ENCODE results near the gene IARS2. TPM values are rescaled to one million over a fixed set of nuclear protein-coding genes. Genes with fewer than 3 reads are reported as not detected.
"Not testable (repeated sequence)": the region's sequence is repeated elsewhere in the genome, so short reads cannot be mapped to it uniquely, and the experiment has no call there.

Gene IARS2
- total RNA-seq: 10 to 100 TPM; 43.4 to 52.0 TPM
- long read RNA-seq, donor 1, transcript IARS2-201 (23 exons, 3,560 nt): major isoform, 17 of 21 reads
- long read RNA-seq, donor 1, partial matches to known transcripts: 0 of 21 reads
- long read RNA-seq, donor 1, other reads (novel, unspliced or antisense): 4 of 21 reads
- long read RNA-seq, donor 2, transcript IARS2-201 (23 exons, 3,560 nt): major isoform, 19 of 29 reads
- long read RNA-seq, donor 2, partial matches to known transcripts: 8 of 29 reads
- long read RNA-seq, donor 2, other reads (novel, unspliced or antisense): 2 of 29 reads

DNA sequence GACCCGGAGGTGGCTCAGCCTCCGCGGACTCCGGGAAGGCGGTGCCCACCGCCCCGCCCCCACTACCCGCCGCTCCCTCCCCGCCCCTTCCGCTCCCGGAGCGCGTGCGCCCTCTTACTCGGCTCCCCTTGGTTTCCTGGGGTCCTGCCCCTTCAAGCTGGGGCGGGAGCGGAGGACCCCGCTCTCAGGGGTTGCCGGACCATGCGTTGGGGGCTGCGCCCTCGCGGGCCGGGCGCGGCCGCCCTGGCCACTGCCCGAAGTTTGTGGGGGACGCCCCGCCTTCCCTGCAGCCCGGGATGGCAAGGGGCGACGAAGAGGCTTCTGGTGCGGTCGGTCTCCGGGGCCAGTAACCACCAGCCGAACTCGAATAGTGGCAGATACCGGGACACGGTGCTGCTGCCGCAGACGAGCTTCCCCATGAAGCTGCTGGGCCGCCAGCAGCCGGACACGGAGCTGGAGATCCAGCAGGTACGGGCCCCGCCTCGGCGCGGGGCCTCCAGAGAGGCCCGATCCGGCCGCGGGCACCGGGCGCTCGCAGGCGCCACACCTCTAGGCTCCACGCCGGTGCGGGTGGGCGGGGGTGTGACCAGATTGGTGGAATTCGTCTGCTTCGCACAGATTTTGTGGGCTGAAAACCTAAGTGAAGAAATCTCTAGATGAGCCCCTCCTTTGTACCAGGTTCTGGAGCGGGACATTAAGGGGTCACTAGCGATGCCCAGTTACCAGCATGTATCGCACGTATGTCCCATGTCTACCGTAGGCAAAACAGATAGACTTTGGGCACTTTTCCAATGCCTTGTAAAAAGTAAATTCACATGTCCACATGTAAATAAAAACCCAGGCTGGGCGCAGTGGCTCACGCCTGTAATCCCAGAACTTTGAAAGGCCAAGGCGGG is at the start of gene IARS2:
TSS of gene IARS2 (plus strand) at position 117 of the 896 bp plus-strand sequence. CDS start at position 202, 85 bp downstream.
- intact Hi-C loops (cut with DNase I): loop anchor here (5.0 to 10.0 kb wide), 2 partner anchors 47 to 59 kb away; partner anchors contain the start of gene EPRS1 (in 1 of the 2)
- peak; percentile 96 for DNase-seq (ENCODE audit: low spot score)

DNA sequence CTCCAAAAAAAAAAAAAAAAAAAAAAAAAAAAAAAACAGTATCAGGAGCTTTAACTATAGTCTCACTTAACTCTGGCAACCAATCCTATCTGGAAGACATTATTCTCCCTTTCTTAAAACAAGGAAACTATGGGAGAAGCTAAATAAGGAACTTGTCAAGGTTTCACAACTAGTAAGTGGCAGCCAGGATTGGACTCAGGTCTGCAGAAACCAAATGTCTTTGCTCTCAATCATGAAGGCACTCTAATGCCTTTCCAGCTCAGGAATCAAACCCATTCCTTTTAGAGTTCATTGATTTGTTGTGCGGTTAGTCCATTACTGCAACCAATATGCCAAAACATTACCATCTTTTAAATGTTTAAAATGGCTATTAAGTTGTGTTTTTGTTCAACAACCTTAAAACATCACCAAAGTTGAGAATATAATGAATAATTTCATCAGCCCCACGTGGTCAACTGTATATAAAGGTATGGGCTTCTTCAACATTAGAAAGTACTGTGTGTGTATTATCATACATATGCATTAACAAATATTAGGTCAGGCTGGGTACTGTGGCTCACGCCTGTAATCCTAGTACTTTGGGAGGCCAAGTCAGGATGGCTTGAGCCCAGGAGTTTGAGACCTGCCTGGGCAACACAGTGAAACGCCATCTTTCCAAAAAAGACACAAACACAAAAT is 49.1 kb upstream of the IARS2 start:
- intact Hi-C loops (cut with DNase I): loop anchor here in 1 of 2 donors (5.0 kb wide), 1 partner anchor 47 kb away; the partner anchor contains the start of gene IARS2
- no peak for DNase-seq (ENCODE audit: low spot score)

DNA sequence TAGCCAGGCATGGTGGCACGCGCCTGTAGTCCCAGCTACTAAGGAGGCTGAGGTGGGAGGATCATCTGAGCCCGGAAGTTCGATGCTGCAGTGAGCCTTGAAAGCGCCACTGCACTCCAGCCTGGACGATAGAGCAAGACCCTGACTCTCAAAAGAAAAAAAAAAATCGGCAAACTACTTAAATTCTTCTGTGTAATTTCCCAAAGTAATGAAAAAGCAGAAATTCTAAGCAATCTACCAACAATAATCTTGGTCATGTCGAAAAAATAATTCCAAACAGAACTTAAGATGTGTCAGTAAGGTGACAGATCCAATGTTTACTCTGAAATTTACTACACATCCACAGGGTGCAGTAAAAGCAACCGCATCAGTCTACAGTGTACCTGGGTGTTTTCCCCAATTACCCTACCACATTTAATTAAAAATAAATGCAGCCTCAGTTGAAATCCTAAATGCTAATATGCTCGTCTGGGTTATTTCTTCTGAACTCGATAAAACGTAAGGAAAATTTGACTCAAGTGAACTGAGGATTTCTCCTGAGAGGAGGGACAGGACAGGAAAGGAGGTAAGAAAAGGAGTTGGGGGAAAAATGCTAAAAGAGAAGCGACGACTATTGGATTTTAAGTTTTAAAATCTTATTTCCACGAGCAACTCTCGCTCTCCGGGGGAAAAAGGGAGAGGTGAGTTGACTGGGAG is 48.4 kb upstream of the IARS2 start:
- intact Hi-C loops (cut with DNase I): loop anchor here in 1 of 2 donors (5.0 kb wide), 1 partner anchor 47 kb away; the partner anchor contains the start of gene IARS2
- no peak for DNase-seq (ENCODE audit: low spot score)

DNA sequence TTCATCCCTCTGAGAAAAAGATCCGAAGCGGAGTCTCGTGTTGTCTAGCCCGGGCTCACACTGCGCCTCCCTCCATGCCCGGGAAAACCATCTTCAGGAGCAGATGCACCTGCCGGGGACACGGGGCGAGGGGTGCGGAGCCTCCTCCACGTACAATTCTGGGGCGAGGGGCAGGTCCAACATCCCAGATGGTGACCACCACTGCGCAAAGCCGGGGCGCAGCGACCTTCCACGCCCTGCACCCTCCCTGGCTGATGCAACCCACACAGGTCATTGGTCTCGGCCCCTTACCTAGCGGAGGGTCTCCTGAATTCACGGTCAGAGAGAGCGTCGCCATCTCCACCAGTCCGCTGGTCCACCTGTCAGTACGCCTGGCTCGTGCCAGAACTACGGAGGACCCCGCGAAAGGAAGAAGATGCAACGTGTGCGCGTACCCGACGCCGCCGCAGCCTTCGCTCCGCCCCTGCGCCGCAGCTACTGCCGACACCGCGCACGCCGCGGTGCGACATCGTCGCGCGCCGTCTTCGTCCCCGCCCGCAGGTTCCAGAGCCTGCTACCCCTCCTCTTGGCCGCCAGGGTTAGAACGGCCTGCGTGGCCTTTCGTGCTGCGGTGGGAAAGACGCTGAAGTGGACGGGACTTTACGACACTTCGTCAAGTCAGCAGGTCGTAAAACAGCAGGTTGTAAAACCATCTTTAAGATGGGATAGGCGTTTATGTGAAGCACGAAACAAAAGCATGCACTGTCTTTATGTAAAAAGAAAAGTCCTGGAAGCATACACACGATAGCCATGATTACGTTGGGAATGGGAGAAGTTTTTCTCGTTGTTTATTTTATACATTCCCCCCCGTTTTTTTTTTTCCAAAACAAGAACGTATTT is 47.6 kb upstream of the IARS2 start, which contains the start of gene EPRS1:
TSS of gene EPRS1 (minus strand) at position 454 of the 879 bp plus-strand sequence. CDS start at position 337, 117 bp downstream.
- DNase-seq (ENCODE audit: low spot score): peak; percentile 97
- intact Hi-C loops (cut with DNase I): loop anchor here in 1 of 2 donors (5.0 kb wide), 1 partner anchor 46 kb away; the partner anchor contains the start of gene IARS2

DNA sequence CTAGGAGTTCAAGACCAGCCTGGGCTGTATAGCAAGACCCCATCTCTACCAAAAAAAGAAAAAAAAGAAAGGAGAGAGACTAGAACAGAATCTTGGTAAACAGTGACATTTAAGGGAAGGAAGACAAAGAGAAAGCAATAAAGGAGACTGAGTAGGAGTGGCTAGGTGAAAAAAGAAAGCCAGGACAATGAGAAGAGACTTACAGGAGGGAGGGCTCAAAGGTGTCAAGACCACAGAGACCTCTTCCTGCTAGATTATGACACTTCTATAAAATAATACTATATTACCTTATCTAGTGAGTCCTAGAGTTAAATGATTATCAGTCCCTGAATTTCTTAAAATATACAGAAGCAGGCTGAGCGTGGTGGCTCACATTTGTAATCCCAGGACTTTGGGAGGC is 37.6 kb upstream of the IARS2 start:
- intact Hi-C loops (cut with DNase I): no loop called here
- no peak for DNase-seq (ENCODE audit: low spot score)

DNA sequence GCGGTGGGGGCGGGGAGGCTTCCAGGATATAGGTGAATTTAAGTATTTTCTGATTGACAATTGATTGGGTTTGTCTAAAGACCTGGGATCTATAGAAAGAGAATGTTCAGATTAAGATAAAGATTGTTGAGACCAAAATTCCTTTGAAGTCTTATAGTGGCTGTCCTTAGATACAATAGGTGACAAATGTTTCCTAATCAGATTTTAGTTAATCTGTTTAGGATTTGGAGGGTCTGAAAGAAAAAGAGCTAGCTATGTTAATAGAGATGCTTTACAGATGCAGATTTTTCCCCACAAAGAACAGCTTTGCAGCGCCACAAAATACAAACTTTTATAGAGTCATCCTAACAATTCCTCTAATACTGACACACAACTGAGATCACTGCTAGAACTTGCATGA is 33.1 kb upstream of the IARS2 start:
- intact Hi-C loops (cut with DNase I): no loop called here
- DNase-seq (ENCODE audit: low spot score): no peak

DNA sequence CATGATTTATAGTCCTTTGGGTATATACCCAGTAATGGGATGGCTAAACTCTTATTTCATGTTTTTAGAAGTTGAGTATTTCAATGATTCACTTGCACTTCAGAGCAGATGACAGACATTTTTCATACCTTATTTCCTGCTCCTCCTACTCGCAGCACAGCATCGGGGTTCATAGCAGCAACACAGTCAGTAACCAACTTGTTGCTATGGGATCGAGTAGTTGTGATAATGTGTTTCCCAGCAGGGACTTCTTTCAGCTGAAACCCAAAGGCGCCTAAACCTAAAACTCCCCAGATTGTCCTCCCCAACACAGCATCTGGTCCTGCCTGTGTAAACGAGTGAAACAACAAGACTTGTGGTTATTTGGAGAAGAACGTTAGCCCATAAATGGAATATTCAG is 31.3 kb upstream of the IARS2 start:
- intact Hi-C loops (cut with DNase I): no loop called here
- DNase-seq (ENCODE audit: low spot score): no peak

DNA sequence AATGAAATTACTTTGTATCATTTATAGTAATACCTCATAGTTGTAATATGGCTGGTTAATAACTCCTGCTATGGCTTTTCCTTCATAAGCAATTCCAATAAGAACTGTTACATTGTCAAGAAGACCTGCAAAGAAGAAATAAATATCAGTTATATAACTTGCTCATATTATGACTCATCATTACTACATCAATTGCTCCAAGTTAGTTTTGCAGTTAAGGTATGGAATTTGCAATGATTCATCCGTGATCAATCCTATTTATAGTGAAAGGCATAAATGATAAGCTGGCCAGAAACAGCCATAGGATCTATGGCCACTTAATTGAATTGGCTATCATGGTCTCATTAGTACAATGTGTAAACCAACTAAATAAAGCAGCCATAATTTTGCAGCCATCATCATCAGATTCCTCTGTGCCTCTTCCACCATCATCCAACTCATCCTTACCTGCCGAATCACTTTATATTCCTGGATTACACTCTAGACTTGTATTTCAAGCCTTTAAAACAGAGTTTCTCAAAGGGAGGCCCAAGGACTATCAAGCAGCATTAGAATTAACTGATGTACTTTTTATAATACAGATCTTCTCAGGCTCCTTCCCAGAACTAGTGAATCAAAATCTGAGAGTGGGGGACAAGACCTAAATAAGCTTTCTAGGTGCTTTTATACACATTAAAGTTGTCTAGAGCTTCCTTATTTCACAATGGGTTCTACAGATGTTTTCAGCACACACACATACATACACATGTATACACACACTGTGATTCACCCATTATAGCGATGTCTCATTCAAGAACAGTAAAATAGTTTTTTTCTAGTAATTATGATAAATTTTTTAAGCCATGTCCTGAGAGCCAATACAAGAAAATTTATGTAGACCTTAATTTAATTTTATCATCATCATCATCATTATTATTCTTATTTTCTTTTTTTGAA is 26.4 kb upstream of the IARS2 start:
- intact Hi-C loops (cut with DNase I): no loop called here
- DNase-seq (ENCODE audit: low spot score): no peak

DNA sequence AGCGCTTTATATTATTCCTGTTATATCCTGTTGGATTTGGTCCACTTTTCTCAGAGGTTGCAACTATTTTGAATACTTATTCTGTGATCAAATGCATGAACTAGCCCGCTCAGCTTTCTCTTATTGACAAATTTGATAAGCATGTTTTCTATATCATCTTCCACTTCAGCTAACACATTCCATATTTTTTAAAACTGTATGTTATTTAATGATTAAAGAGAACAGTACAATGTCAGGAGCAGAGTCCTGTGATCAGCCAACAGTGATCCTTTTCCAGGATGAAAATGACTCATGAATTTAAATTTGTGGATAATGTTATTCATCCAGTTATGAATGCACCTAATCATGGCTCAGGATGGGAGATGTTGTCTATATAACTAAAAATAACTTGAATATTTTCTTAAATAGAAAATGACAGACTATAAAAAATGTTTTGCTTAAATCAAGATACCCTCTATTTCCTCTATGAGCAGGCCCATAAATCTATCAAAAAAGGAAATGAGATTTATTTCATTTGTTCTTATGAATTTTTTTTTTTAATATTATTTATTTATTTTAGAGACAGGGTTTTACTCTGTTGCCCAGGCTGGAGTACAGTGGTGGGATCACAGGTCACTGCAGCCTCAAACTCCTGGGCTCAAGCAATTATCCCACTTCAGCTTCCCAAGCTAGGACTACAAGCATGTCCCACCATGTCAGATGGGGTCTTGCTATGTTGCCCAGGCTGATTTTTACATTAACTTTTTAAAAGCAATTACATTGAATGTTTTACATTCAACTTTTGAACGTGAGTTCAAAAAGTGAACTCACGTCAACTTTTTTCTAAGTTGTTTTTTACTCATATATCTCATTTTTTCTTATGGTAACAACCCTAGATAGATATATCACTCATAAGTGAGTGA is 16.8 kb upstream of the IARS2 start:
- no peak for DNase-seq (ENCODE audit: low spot score)
- intact Hi-C loops (cut with DNase I): no loop called here

DNA sequence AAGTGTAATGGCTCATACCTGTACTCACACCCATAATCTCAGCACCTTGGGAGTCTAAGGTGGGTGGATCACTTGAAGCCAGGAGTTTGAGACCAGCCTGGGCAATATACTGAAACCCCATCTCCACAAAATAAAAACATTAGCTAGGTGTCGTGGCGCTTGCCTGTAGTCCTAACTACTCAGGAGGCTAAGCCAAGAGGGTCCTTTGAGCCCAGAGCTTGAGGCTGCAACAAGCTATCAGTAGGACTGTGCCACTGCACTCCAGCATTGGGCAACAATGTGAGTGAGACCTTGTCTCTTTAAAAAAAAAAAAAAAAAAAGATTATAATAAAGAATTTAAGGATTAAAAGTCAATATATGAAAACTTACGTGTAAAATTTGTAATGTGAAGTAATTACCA is 16.0 kb upstream of the IARS2 start:
- intact Hi-C loops (cut with DNase I): no loop called here
- DNase-seq (ENCODE audit: low spot score): no peak

DNA sequence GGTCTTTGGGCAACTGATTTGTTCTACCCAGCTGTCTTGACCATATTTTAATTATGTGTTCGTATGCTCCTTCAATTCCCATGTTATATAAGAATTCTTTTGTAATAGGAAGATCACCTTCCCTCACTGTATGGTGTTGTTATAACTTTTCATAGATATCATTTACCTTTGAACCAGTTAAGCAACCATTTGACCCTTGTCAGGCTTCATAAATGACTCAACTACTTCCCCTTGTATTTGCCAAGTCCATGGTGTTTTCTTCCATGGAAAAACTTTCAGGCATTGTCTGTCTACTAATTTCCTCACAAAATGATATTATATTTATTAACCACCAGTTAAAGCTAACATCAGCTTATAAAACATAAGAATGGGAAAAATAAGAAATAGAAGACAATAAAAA is 9.5 kb upstream of the IARS2 start:
- no peak for DNase-seq (ENCODE audit: low spot score)
- intact Hi-C loops (cut with DNase I): no loop called here

DNA sequence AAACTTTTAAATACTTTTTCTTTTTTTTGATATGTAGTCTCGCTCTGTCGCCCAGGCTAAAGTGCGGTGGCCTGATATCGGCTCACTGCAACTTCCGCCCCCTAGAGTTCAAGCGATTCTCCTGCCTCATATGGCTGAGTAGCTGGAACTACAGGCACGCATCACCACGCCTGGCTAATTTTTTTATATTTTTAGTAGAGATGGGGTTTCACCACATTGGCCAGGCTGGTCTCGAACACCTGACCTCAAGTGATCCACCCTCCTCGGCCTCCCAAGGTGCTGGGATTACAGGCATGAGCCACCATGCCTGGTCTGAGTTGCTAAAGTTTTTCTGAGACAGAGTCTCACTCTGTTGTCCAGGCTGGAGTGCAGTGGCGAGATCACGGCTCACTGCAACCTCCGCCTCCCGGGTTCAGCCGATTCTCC is 7.7 kb upstream of the IARS2 start:
- intact Hi-C loops (cut with DNase I); DNase-seq (ENCODE audit: low spot score): not testable (repeated sequence)

DNA sequence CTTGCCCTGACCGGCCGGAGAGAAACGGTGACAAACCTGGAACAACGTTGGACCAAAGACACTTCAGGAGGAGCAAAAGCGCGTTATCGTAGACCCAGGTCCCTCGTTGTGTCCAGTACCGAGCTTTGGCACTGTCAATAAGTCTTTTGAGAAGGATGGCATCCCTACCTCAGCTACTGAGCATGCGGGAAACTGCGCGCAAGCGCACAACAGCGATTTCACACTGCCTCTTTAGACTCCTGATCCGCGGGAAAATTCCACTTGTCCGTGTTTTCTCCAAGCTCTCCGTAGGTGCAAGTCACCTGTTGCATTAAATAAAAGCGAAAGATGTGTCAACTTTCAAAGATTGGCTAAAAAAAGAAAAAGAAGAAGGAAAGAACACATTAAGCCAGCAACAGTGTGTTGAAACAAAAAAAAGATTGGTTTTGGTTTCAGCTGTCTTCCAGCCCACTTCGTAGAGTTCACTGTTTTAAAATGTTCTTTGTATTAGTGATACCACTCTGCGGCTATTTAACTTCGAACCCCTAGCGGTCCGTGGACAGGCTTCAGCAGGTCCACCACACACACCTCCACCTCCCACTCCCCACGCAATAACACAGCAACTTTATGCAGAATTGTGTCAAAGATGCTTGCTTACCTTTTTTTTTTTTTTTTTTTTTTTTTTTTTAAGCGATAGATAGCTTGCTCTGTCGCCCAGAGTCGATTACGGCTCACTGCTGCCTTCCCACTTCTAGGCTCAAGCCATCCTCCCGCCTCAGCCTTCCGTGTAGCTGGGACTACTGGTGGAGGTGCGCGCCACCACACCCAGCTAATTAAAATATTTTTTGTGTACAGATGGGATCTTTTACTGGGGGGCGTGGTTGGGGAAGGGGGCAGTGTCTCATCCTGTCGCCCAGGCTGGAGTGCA is 4.0 kb upstream of the IARS2 start, which contains the start of gene BPNT1:
TSS of gene BPNT1 (minus strand) at position 139 of the 907 bp plus-strand sequence. CDS start 9,942 bp downstream, outside the sequence.
- intact Hi-C loops (cut with DNase I): loop anchor here (5.0 to 10.0 kb wide), 2 partner anchors 43 to 55 kb away; partner anchors contain the start of gene EPRS1 (in 1 of the 2)
- DNase-seq (ENCODE audit: low spot score): peak; percentile 98

DNA sequence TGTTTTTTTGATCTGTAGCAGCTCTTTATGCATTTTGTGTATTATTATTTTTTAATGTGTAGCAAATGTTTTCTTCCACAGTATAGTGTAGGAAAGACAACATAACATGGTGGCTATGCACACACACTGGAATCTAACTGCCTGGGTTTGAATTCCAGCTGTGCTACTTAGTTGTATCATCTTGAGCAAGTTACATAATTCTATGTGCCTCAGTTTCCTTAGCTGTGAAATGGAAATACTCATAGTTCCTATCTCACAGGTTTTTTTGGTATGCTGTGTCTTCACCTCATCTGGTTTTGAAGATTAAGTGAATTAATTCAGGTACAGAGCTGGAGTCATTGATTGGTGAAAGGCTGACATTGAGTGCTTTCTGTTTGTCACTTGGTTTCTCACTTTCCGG is 1.2 kb upstream of the IARS2 start:
- DNase-seq (ENCODE audit: low spot score): no peak
- intact Hi-C loops (cut with DNase I): loop anchor here (5.0 to 10.0 kb wide), 2 partner anchors 45 to 58 kb away; partner anchors contain the start of gene EPRS1 (in 1 of the 2)
